H1 (cell line): ENCODE results near the gene CWH43.

Source experiments
- ATF2 ChIP-seq: IDR thresholded peaks from 2 replicates; pipeline ENCODE4 v1.6.1; 2012; ENCODE audit warnings: low read length, inconsistent platforms
- ATF3 ChIP-seq: IDR thresholded peaks from 2 replicates; pipeline ENCODE4 v1.6.1; 2011; ENCODE audit warnings: low read depth, mild to moderate bottlenecking, low read length; ENCODE audit not compliant: insufficient read depth
- CBX8 ChIP-seq: fragments of 300-800, 300-1000 bp; sonication (generic); IDR thresholded peaks from 2 replicates; pipeline ENCODE4 v1.7.1; 2016; ENCODE audit warnings: low read depth, low read length, borderline replicate concordance
- CTCF ChIP-seq, 3 experiments: IDR thresholded peaks; 1 replicate in 2 of 3; 2 replicates in 1 of 3; pipeline versions ENCODE4 v1.5.1 to v1.6.1; 2011; ENCODE audit warnings: low read length in 3 of 3, mild to moderate bottlenecking in 3 of 3, inconsistent platforms in 2 of 3, low read depth in 1 of 3, moderate library complexity in 1 of 3; ENCODE audit not compliant: insufficient read depth in 1 of 3; ENCODE audit errors: control extremely low read depth in 1 of 3
- EP300 ChIP-seq, 2 experiments: IDR thresholded peaks; 1 replicate in 1 of 2; 2 replicates in 1 of 2; pipeline ENCODE4 v1.6.1; 2011 to 2012; ENCODE audit warnings: low read depth in 2 of 2, low read length in 2 of 2, mild to moderate bottlenecking in 2 of 2, borderline replicate concordance in 1 of 2, inconsistent platforms in 1 of 2, moderate library complexity in 1 of 2
- EZH2 ChIP-seq: fragments of 200-600 bp; sonication (generic); IDR thresholded peaks from 2 replicates; pipeline ENCODE4 v1.7.1; 2012; ENCODE audit warnings: low read depth, mild to moderate bottlenecking, moderate library complexity, low read length, inconsistent platforms; ENCODE audit not compliant: severe bottlenecking
- POLR2A ChIP-seq, 2 experiments: IDR thresholded peaks; 1 replicate in 1 of 2; 2 replicates in 1 of 2; pipeline ENCODE4 v1.6.1; 2011; ENCODE audit warnings: low read depth in 2 of 2, low read length in 2 of 2, mild to moderate bottlenecking in 2 of 2; ENCODE audit errors: control extremely low read depth in 1 of 2
- POLR2AphosphoS5 ChIP-seq: IDR thresholded peaks from 2 replicates; pipeline ENCODE4 v1.6.1; 2011; ENCODE audit warnings: low read depth, low read length
- RAD21 ChIP-seq, 2 experiments: IDR thresholded peaks in 1 of 2; conservative IDR thresholded peaks in 1 of 2; 2 replicates each; pipeline ENCODE4 v1.6.1; 2011; ENCODE audit warnings: low read depth in 2 of 2, low read length in 2 of 2, improper control_type of control experiment in 1 of 2, inconsistent platforms in 1 of 2, mild to moderate bottlenecking in 1 of 2, moderate library complexity in 1 of 2
- SP2 ChIP-seq: IDR thresholded peaks from 2 replicates; pipeline ENCODE4 v1.6.1; 2012; ENCODE audit warnings: mild to moderate bottlenecking, low read length, inconsistent platforms
- SRF ChIP-seq: IDR thresholded peaks from 2 replicates; pipeline ENCODE4 v1.6.1; 2011; ENCODE audit warnings: mild to moderate bottlenecking, low read depth, low read length, moderate library complexity

- TF ChIP-seq EP300 (IDR thresholded peaks at IDR 0.05; ENCODE audit: borderline replicate concordance in 1 of 2, low read depth in 2 of 2, low read length in 2 of 2): no peak
- no peak for TF ChIP-seq CTCF (IDR thresholded peaks at IDR 0.05; ENCODE audit: control extremely low read depth in 1 of 3, insufficient read depth in 1 of 3, low read depth in 1 of 3, low read length in 3 of 3)
- no peak for TF ChIP-seq RAD21 (IDR thresholded peaks at IDR 0.05 in 1 of 2, conservative IDR thresholded peaks at IDR 0.05 in 1 of 2; ENCODE audit: low read depth in 2 of 2, low read length in 2 of 2)
- TF ChIP-seq POLR2A (IDR thresholded peaks at IDR 0.05; ENCODE audit: control extremely low read depth in 1 of 2, low read depth in 2 of 2, low read length in 2 of 2): no peak
- TF ChIP-seq POLR2AphosphoS5: no peak
- no peak for TF ChIP-seq CBX8
- no peak for TF ChIP-seq EZH2
- TF ChIP-seq ATF3: no peak
- no peak for TF ChIP-seq ATF2
- no peak for TF ChIP-seq SP2
- TF ChIP-seq SRF: no peak
Measured at GRCh38 chr4:49044270-49044669, 58.2 kb downstream of the CWH43 start.
